ENCODE data around the gene HIRA. TPM values are rescaled to one million over a fixed set of nuclear protein-coding genes. Genes with fewer than 3 reads are reported as not detected.

Gene HIRA
- total and polyA plus RNA-seq, 2 of the 8 experiments (the other 6 are each of a cell fraction or from before 2014, with no cell fraction given) = 34.9 to 67.2 TPM

DNA sequence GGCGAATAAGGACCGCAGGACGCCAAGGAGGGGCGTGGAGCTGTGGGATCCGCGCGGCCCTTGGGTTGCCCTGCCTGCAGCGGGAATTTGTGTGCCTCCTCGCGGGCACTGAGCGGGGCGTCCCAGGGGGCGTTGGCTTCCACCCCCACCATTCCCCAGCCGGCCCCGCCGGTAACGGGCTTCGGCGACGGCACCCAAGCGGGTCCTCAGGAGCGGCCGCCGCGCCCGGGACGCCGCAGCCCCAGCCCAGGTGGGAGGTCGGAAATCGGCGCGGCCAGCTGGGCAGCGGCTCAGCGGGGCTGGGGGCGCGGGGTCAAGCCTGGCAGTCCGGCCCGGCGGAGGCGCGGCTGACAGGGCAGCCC is 140.3 kb downstream of the HIRA start (continued):
- TF ChIP-seq, protein P1, sequence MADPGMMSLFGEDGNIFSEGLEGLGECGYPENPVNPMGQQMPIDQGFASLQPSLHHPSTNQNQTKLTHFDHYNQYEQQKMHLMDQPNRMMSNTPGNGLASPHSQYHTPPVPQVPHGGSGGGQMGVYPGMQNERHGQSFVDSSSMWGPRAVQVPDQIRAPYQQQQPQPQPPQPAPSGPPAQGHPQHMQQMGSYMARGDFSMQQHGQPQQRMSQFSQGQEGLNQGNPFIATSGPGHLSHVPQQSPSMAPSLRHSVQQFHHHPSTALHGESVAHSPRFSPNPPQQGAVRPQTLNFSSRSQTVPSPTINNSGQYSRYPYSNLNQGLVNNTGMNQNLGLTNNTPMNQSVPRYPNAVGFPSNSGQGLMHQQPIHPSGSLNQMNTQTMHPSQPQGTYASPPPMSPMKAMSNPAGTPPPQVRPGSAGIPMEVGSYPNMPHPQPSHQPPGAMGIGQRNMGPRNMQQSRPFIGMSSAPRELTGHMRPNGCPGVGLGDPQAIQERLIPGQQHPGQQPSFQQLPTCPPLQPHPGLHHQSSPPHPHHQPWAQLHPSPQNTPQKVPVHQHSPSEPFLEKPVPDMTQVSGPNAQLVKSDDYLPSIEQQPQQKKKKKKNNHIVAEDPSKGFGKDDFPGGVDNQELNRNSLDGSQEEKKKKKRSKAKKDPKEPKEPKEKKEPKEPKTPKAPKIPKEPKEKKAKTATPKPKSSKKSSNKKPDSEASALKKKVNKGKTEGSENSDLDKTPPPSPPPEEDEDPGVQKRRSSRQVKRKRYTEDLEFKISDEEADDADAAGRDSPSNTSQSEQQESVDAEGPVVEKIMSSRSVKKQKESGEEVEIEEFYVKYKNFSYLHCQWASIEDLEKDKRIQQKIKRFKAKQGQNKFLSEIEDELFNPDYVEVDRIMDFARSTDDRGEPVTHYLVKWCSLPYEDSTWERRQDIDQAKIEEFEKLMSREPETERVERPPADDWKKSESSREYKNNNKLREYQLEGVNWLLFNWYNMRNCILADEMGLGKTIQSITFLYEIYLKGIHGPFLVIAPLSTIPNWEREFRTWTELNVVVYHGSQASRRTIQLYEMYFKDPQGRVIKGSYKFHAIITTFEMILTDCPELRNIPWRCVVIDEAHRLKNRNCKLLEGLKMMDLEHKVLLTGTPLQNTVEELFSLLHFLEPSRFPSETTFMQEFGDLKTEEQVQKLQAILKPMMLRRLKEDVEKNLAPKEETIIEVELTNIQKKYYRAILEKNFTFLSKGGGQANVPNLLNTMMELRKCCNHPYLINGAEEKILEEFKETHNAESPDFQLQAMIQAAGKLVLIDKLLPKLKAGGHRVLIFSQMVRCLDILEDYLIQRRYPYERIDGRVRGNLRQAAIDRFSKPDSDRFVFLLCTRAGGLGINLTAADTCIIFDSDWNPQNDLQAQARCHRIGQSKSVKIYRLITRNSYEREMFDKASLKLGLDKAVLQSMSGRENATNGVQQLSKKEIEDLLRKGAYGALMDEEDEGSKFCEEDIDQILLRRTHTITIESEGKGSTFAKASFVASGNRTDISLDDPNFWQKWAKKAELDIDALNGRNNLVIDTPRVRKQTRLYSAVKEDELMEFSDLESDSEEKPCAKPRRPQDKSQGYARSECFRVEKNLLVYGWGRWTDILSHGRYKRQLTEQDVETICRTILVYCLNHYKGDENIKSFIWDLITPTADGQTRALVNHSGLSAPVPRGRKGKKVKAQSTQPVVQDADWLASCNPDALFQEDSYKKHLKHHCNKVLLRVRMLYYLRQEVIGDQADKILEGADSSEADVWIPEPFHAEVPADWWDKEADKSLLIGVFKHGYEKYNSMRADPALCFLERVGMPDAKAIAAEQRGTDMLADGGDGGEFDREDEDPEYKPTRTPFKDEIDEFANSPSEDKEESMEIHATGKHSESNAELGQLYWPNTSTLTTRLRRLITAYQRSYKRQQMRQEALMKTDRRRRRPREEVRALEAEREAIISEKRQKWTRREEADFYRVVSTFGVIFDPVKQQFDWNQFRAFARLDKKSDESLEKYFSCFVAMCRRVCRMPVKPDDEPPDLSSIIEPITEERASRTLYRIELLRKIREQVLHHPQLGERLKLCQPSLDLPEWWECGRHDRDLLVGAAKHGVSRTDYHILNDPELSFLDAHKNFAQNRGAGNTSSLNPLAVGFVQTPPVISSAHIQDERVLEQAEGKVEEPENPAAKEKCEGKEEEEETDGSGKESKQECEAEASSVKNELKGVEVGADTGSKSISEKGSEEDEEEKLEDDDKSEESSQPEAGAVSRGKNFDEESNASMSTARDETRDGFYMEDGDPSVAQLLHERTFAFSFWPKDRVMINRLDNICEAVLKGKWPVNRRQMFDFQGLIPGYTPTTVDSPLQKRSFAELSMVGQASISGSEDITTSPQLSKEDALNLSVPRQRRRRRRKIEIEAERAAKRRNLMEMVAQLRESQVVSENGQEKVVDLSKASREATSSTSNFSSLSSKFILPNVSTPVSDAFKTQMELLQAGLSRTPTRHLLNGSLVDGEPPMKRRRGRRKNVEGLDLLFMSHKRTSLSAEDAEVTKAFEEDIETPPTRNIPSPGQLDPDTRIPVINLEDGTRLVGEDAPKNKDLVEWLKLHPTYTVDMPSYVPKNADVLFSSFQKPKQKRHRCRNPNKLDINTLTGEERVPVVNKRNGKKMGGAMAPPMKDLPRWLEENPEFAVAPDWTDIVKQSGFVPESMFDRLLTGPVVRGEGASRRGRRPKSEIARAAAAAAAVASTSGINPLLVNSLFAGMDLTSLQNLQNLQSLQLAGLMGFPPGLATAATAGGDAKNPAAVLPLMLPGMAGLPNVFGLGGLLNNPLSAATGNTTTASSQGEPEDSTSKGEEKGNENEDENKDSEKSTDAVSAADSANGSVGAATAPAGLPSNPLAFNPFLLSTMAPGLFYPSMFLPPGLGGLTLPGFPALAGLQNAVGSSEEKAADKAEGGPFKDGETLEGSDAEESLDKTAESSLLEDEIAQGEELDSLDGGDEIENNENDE (IDR thresholded peaks at IDR 0.05; ENCODE audit: insufficient replicate concordance, low read length) = no peak
- peak; percentile 61 for TF ChIP-seq KDM4A (IDR thresholded peaks at IDR 0.05; ENCODE audit: low read depth, low read length, severe bottlenecking)
- no peak for TF ChIP-seq GTF2F1 (IDR thresholded peaks at IDR 0.05; ENCODE audit: borderline replicate concordance, low read depth, low read length)
- TF ChIP-seq, protein P2, sequence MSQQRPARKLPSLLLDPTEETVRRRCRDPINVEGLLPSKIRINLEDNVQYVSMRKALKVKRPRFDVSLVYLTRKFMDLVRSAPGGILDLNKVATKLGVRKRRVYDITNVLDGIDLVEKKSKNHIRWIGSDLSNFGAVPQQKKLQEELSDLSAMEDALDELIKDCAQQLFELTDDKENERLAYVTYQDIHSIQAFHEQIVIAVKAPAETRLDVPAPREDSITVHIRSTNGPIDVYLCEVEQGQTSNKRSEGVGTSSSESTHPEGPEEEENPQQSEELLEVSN (IDR thresholded peaks at IDR 0.05) = no peak
